Measurements from ENCODE around the gene RACK1. TPM values are rescaled to one million over a fixed set of nuclear protein-coding genes. Genes with fewer than 3 reads are reported as not detected.

The RACK1 gene
- total and polyA plus RNA-seq, 2 of the 4 experiments (the other 2 are of a cell fraction): 4,263 to 9,350 TPM

DNA sequence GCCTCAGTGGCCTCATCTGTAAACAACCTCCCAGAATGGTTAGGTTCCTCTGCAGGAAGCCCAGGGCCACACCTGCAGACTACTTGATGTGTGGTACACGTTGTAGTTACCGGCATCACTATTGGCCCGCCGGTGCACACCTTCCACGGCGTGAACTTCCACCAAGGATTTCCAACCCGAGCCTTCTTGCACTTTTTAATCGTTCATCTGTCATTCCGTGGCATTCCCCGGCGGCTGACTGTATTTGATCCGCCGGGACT lies 26.0 kb downstream of the RACK1 start:
- in situ Hi-C loops (cut with MboI; ENCODE audit: low sequenced_read_pairs): no loop called here
- H3K18ac ChIP-seq (ENCODE audit: low read depth, low read length): no peak overlapping the region
- no peak for TF ChIP-seq FOS (IDR thresholded peaks at IDR 0.05; ENCODE audit: low read depth, low read length)
- no peak for TF ChIP-seq NFE2L2 (IDR thresholded peaks at IDR 0.05; ENCODE audit: low read depth, low read length)
- TF ChIP-seq CEBPB (IDR thresholded peaks at IDR 0.05; ENCODE audit: low read depth, low read length): no peak
- H4K5ac ChIP-seq (ENCODE audit: low read depth, low read length): no peak overlapping the region
- BruUV-seq (replicated peaks): no TSS peak
- H4K20me1 ChIP-seq (ENCODE audit: insufficient read depth, low read length): peaks cover 15% of the 10 kb centered on the region
- peaks cover 8% of the 10 kb centered on the region; the same call in 1 of the 2 replicates for H3K9me1 ChIP-seq (ENCODE audit: insufficient read depth, low read length)
- intact Hi-C loops (cut with micrococcal nuclease): loop anchor here (1.0 kb wide), 2 partner anchors 10 to 26 kb away; no protein-coding TSS in a partner anchor
- H3K4ac ChIP-seq (ENCODE audit: low read depth, low read length): no peak overlapping the region
- WGBS, 2 experiments (ENCODE audit: extremely low coverage in 2 of 2, insufficient read length in 1 of 2): 13% methylated on average over 7 of the region's 13 CpGs; no CpG with 5 or more reads in 1 of the 2 experiments
- 0 out of 2 replicates have a peak, but pooled peaks cover 2% of the 10 kb centered on the region for H3K4me1 ChIP-seq (ENCODE audit: control insufficient read depth, insufficient read depth, low read length)
- peak overlapping the region; percentile 62 for H2AK9ac ChIP-seq (replicated peaks; ENCODE audit: low read depth, low read length, poor library complexity)
- DNase-seq (no peak), ATAC-seq (ENCODE audit: low read depth) (no peak)
- H3K4me2 ChIP-seq (ENCODE audit: low read depth, low read length): peak overlapping the region; percentile 93
- no peak overlapping the region for H3K9ac ChIP-seq (ENCODE audit: low read depth, low read length)
- no peaks in the 10 kb centered on the region for H3K79me1 ChIP-seq (ENCODE audit: low read depth in 1 of 2, low read length in 2 of 2)
- dilution Hi-C loops (cut with HindIII; ENCODE audit: low sequenced_read_pairs, unreplicated experiment): no loop called here
- no peak overlapping the region for H2BK15ac ChIP-seq (ENCODE audit: low read depth, low read length)
- H3K27me3 ChIP-seq (ENCODE audit: control insufficient read depth, insufficient read depth, low read length): no peaks in the 10 kb centered on the region; the same call in 1 of the 2 replicates
- H3K27ac ChIP-seq (ENCODE audit: insufficient read depth, low read length): no peak overlapping the region
- H4K8ac ChIP-seq (ENCODE audit: low read depth in 2 of 2, low read length in 2 of 2): no peak overlapping the region
- no peak overlapping the region for H4K91ac ChIP-seq (ENCODE audit: insufficient read depth, low read depth, low read length)
- no peaks in the 10 kb centered on the region for H3K36me3 ChIP-seq (ENCODE audit: control insufficient read depth, insufficient read depth, low read length)
- H2BK5ac ChIP-seq (ENCODE audit: low read depth, low read length, poor library complexity, severe bottlenecking): no peak overlapping the region
- ChIA-PET POLR2A (ENCODE audit: unreplicated experiment) (no interaction called here), CTCF (no interaction called here)
- H3K4me3 ChIP-seq (ENCODE audit: insufficient read depth, low read depth, low read length): peak overlapping the region; percentile 55
- no peak overlapping the region for H2AK5ac ChIP-seq (ENCODE audit: low read depth, low read length)
- H3K56ac ChIP-seq (ENCODE audit: extremely low read depth, insufficient read depth, low read length): no peak overlapping the region
- H2AFZ ChIP-seq (replicated peaks; ENCODE audit: low read length, poor library complexity): peak overlapping the region; percentile 87
- peak overlapping the region; percentile 14; the same call in 1 of the 2 replicates for H3K23ac ChIP-seq (ENCODE audit: low read depth, low read length)
- H2BK20ac ChIP-seq (ENCODE audit: low read depth, low read length): no peak overlapping the region
- no peak overlapping the region for H2BK120ac ChIP-seq (ENCODE audit: low read depth, low read length)
- no peaks in the 10 kb centered on the region for H3K9me3 ChIP-seq (ENCODE audit: control insufficient read depth, insufficient read depth, low read length)
- H3K14ac ChIP-seq (replicated peaks; ENCODE audit: low read depth, low read length): no peak overlapping the region
